Motor neuron (in vitro differentiated cells): ENCODE measurements around the gene ZBTB7B. TPM values are rescaled to one million over a fixed set of nuclear protein-coding genes. Genes with fewer than 3 reads are reported as not detected.

ENCODE experiments used
- ATAC-seq, 8 experiments: fragments of 200-7000 bp; cut with Tn5 transposase; replicated peaks in 6 of 8; 2 replicates each; pipeline ENCODE4 v1.8.0; 2021; ENCODE audit warnings: mild to moderate bottlenecking in 8 of 8, moderate library complexity in 8 of 8
- H3K27ac ChIP-seq, 2 donors: fragments of 250-450 bp; sonication (Bioruptor Pico); 2 replicates each; pipeline ENCODE4 v1.9.0; 2021; ENCODE audit warnings: antibody characterized with exemption in 2 of 2, mild to moderate bottlenecking in 2 of 2, moderate library complexity in 1 of 2
- H3K4me1 ChIP-seq, 2 donors: fragments of 250-450 bp; sonication (Bioruptor Pico); replicated peaks in 1 of 2; 2 replicates each; pipeline ENCODE4 v1.6.1; 2021; ENCODE audit warnings: antibody characterized with exemption in 2 of 2, mild to moderate bottlenecking in 2 of 2, moderate library complexity in 1 of 2
- H3K4me3 ChIP-seq, 5 donors: fragments of 250-450 bp; sonication (Bioruptor Pico); 2 replicates each; pipeline ENCODE4 v1.9.0; 2021; ENCODE audit warnings: antibody characterized with exemption in 5 of 5, mild to moderate bottlenecking in 5 of 5, moderate library complexity in 4 of 5
- WGBS, 10 experiments: fragments of 450-650 bp; shearing (Covaris generic); methylation state at CpG; one replicate each; pipeline ENCODE4 v1.0.0; 2022; 5-methylcytosine and 5-hydroxymethylcytosine counted together
- in situ Hi-C, 9 experiments: fragments of 400-800 bp; cut with MboI; loops; one replicate each; pipeline ENCODE4 v1.15.0; 2021; ENCODE audit warnings: low sequenced_read_pairs in 9 of 9, low pct_unique_long_range_greater_than_20kb in 2 of 9; ENCODE audit not compliant: unreplicated experiment in 9 of 9
- total RNA-seq, 8 experiments: library from RNA; unstranded; fragments of 300-600 nt; gene quantifications; 2 replicates each; pipeline versions ENCODE4 v1.2.3 to v1.2.4, GENCODE V29; 2022

The ZBTB7B gene
- total RNA-seq: 10 to 100 TPM in 3 of 8 experiments, 1 to 10 TPM in 5; 3.1 to 26.9 (median 8.6) TPM

GRCh38 chr1:155002464-155003226 lies at the start of gene ZBTB7B:
TSS of gene ZBTB7B (plus strand) at chr1:155002802. CDS start at chr1:155014661, 11,859 bp downstream.
- Histone ChIP-seq H3K27ac (peak within 1 kb of the TSS; percentile 91 to 93), H3K4me1 (peaks cover 16 to 24% of the 10 kb centered on the region in 2 donors), H3K4me3 (peak within 1 kb of the TSS; percentile 49 to 74 (median 56))
- ATAC-seq: peak in 4 of 8 experiments; percentile 0 to 6 (median 3)
- WGBS, 10 experiments: 0 to 6% (median 4%) methylated on average over 1 to 11 of the region's 35 CpGs; no CpG with 5 or more reads in 6 of the 10 experiments
- in situ Hi-C loops: no loop called here

- no CpG with 5 or more reads among the region's 2 CpGs for WGBS, 10 experiments
- Histone ChIP-seq H3K27ac (no peak overlapping the region), H3K4me1 (peaks cover 24 to 32% of the 10 kb centered on the region in 2 donors), H3K4me3 (no peak overlapping the region)
- peak in 1 of 8 experiments; percentile 1 for ATAC-seq
- in situ Hi-C loops: loop anchor here in 2 of 9 experiments (25.0 kb wide), 1 partner anchor 109 kb away; the partner anchor contains the start of genes ADAM15 (in 2 of the 2) and EFNA4 (in 2 of the 2)
Observed at GRCh38 chr1:154953611-154954038, 49.0 kb upstream of the ZBTB7B start.

GRCh38 chr1:154954541-154954940 lies 48.1 kb upstream of the ZBTB7B start:
- peak overlapping the region in 1 of 2 donors; percentile 43 for H3K27ac ChIP-seq
- H3K4me1 ChIP-seq: peaks cover 24 to 32% of the 10 kb centered on the region in 2 donors
- in situ Hi-C loops: loop anchor here in 2 of 9 experiments (25.0 kb wide), 1 partner anchor 108 kb away; the partner anchor contains the start of genes ADAM15 (in 2 of the 2) and EFNA4 (in 2 of the 2)
- peak overlapping the region in 1 of 5 donors; percentile 38 for H3K4me3 ChIP-seq
- WGBS, 10 experiments: 42 to 76% (median 62%) methylated on average over 1 to 3 of the region's 3 CpGs; no CpG with 5 or more reads in 3 of the 10 experiments
- no peak for ATAC-seq

GRCh38 chr1:154955039-154955717 lies 47.4 kb upstream of the ZBTB7B start:
- ATAC-seq: peak; percentile 15 to 86 (median 80)
- in situ Hi-C loops: loop anchor here in 2 of 9 experiments (25.0 kb wide), 1 partner anchor 107 kb away; the partner anchor contains the start of genes ADAM15 (in 2 of the 2) and EFNA4 (in 2 of the 2)
- peak overlapping the region; percentile 24 to 42 (median 34) for H3K4me3 ChIP-seq

GRCh38 chr1:154955718-154956543 lies 46.7 kb upstream of the ZBTB7B start, which contains the start of gene PBXIP1:
TSS of gene PBXIP1 (minus strand) at chr1:154956099. CDS start at chr1:154953721, 2,378 bp downstream.
- 0 to 5% (median 0%) methylated on average over 1 to 15 of the region's 18 CpGs for WGBS, 10 experiments
- peak; percentile 32 to 78 (median 64) for ATAC-seq
- H3K4me1 ChIP-seq: peaks cover 32 to 36% of the 10 kb centered on the region in 2 donors
- H3K27ac ChIP-seq: peak within 1 kb of the TSS; percentile 39 to 43
- in situ Hi-C loops: loop anchor here in 2 of 9 experiments (25.0 kb wide), 1 partner anchor 106 kb away; the partner anchor contains the start of genes ADAM15 (in 2 of the 2) and EFNA4 (in 2 of the 2)
- peak within 1 kb of the TSS; percentile 24 to 42 (median 34) for H3K4me3 ChIP-seq

More at GRCh38 chr1:154955039-154955717, 47.4 kb upstream of the ZBTB7B start:
- Histone ChIP-seq H3K27ac (peak overlapping the region; percentile 39 to 43), H3K4me1 (peaks cover 24 to 32% of the 10 kb centered on the region in 2 donors)
- WGBS, 10 experiments: 0 to 14% (median 2%) methylated on average over 1 to 4 of the region's 4 CpGs

GRCh38 chr1:154956544-154956941 lies 46.1 kb upstream of the ZBTB7B start:
- H3K27ac ChIP-seq: no peak overlapping the region
- H3K4me3 ChIP-seq: peak overlapping the region in 2 of 5 donors; percentile 38 to 42
- peak in 1 of 8 experiments; percentile 1 for ATAC-seq
- peaks cover 32 to 36% of the 10 kb centered on the region in 2 donors for H3K4me1 ChIP-seq
- 0 to 33% (median 13%) methylated on average over 1 to 6 of the region's 6 CpGs; no CpG with 5 or more reads in 4 of the 10 experiments for WGBS, 10 experiments
- in situ Hi-C loops: loop anchor here in 2 of 9 experiments (25.0 kb wide), 1 partner anchor 106 kb away; the partner anchor contains the start of genes ADAM15 (in 2 of the 2) and EFNA4 (in 2 of the 2)

GRCh38 chr1:154957091-154957657 lies 45.4 kb upstream of the ZBTB7B start:
- in situ Hi-C loops: loop anchor here in 2 of 9 experiments (25.0 kb wide), 1 partner anchor 105 kb away; the partner anchor contains the start of genes ADAM15 (in 2 of the 2) and EFNA4 (in 2 of the 2)
- 0 to 56% (median 42%) methylated on average over 1 to 8 of the region's 9 CpGs; no CpG with 5 or more reads in 4 of the 10 experiments for WGBS, 10 experiments
- peaks cover 32 to 36% of the 10 kb centered on the region in 2 donors for H3K4me1 ChIP-seq

GRCh38 chr1:154958036-154958435 lies 44.6 kb upstream of the ZBTB7B start:
- in situ Hi-C loops: loop anchor here in 2 of 9 experiments (25.0 kb wide), 1 partner anchor 104 kb away; the partner anchor contains the start of genes ADAM15 (in 2 of the 2) and EFNA4 (in 2 of the 2)
- Histone ChIP-seq H3K4me1 (peaks cover 37 to 38% of the 10 kb centered on the region in 2 donors), H3K4me3 (no peak overlapping the region), H3K27ac (no peak overlapping the region)
- ATAC-seq: no peak
- 50 to 92% (median 79%) methylated on average over 1 to 2 of the region's 2 CpGs; no CpG with 5 or more reads in 2 of the 10 experiments for WGBS, 10 experiments

More at GRCh38 chr1:154957091-154957657, 45.4 kb upstream of the ZBTB7B start:
- Histone ChIP-seq H3K4me3 (no peak overlapping the region), H3K27ac (no peak overlapping the region)
- ATAC-seq: no peak

- H3K27ac ChIP-seq: no peak overlapping the region
- 86 to 100% (median 95%) methylated on average over 2 to 9 of the region's 16 CpGs; no CpG with 5 or more reads in 5 of the 10 experiments for WGBS, 10 experiments
- in situ Hi-C loops: loop anchor here in 2 of 9 experiments (25.0 kb wide), 1 partner anchor 103 kb away; the partner anchor contains the start of genes ADAM15 (in 2 of the 2) and EFNA4 (in 2 of the 2)
- H3K4me1 ChIP-seq: peaks cover 32 to 39% of the 10 kb centered on the region in 2 donors
- H3K4me3 ChIP-seq: no peak overlapping the region
- ATAC-seq: no peak
Observed at GRCh38 chr1:154958681-154959425, 43.7 kb upstream of the ZBTB7B start.

- ATAC-seq: no peak
- Histone ChIP-seq H3K4me1 (peaks cover 26 to 34% of the 10 kb centered on the region in 2 donors), H3K4me3 (no peak overlapping the region), H3K27ac (no peak overlapping the region)
- 100% methylated on average over 1 of the region's 7 CpGs; no CpG with 5 or more reads in 8 of the 10 experiments for WGBS, 10 experiments
- in situ Hi-C loops: loop anchor here in 2 of 9 experiments (25.0 kb wide), 1 partner anchor 103 kb away; the partner anchor contains the start of genes ADAM15 (in 2 of the 2) and EFNA4 (in 2 of the 2)
Observed at GRCh38 chr1:154959426-154959780, 43.2 kb upstream of the ZBTB7B start.
